ENCODE results near the gene COL4A6. TPM values are rescaled to one million over a fixed set of nuclear protein-coding genes. Genes with fewer than 3 reads are reported as not detected.

Gene COL4A6
- total and polyA plus RNA-seq, 2 experiments from 2014 or later = 4.0 to 12.9 TPM

DNA sequence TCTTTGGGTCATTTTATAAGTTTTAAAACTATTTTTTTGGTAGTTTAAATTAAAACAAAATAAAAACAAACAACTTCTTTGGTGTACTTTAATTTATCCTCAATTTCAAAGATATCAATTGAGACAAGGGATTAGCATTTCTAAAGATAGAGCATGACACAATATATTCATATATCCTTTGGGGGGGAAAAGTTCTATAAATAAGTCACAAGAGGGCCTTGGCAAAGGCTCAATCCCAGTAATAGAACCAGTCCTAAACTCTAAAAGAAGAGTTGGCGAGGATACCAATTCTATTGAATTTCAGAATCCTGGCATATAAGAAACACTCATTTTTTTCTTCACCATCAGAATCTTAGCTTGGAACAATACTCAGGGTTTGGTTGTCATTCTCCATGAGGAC, 89.7 kb downstream of the COL4A6 start:
- TF ChIP-seq EZH2phosphoT487 (IDR thresholded peaks at IDR 0.05; ENCODE audit: low read depth, severe bottlenecking, unreplicated experiment) = no peak
- TF ChIP-seq, protein P1, sequence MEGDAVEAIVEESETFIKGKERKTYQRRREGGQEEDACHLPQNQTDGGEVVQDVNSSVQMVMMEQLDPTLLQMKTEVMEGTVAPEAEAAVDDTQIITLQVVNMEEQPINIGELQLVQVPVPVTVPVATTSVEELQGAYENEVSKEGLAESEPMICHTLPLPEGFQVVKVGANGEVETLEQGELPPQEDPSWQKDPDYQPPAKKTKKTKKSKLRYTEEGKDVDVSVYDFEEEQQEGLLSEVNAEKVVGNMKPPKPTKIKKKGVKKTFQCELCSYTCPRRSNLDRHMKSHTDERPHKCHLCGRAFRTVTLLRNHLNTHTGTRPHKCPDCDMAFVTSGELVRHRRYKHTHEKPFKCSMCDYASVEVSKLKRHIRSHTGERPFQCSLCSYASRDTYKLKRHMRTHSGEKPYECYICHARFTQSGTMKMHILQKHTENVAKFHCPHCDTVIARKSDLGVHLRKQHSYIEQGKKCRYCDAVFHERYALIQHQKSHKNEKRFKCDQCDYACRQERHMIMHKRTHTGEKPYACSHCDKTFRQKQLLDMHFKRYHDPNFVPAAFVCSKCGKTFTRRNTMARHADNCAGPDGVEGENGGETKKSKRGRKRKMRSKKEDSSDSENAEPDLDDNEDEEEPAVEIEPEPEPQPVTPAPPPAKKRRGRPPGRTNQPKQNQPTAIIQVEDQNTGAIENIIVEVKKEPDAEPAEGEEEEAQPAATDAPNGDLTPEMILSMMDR (IDR thresholded peaks at IDR 0.05; ENCODE audit: poor library complexity) = no peak
- no peak for TF ChIP-seq EZH2 (IDR thresholded peaks at IDR 0.05; ENCODE audit: borderline replicate concordance)
- Histone ChIP-seq H3K27me3 (no peaks in the 10 kb centered on the region), H3K4me1 (ENCODE audit: insufficient read depth) (no peaks in the 10 kb centered on the region), H3K9me3 (ENCODE audit: low read depth) (no peaks in the 10 kb centered on the region), H3K36me3 (replicated peaks; ENCODE audit: insufficient read depth, low read depth) (no peaks in the 10 kb centered on the region), H3K4me3 (no peak overlapping the region), H3K4me2 (no peak overlapping the region), H4K20me1 (ENCODE audit: insufficient read depth, poor library complexity, severe bottlenecking) (no peaks in the 10 kb centered on the region), H2AFZ (no peak overlapping the region), H3K9me2 (replicated peaks; ENCODE audit: insufficient read depth) (no peaks in the 10 kb centered on the region), H3K27ac (no peak overlapping the region), H3K79me2 (no peaks in the 10 kb centered on the region)
- DNase-seq (ENCODE audit: low spot score) = no peak
- 94% methylated on average over 1 of the region's 1 CpG for WGBS (ENCODE audit: low lambda C conversion rate, missing lambda C conversion rate)

DNA sequence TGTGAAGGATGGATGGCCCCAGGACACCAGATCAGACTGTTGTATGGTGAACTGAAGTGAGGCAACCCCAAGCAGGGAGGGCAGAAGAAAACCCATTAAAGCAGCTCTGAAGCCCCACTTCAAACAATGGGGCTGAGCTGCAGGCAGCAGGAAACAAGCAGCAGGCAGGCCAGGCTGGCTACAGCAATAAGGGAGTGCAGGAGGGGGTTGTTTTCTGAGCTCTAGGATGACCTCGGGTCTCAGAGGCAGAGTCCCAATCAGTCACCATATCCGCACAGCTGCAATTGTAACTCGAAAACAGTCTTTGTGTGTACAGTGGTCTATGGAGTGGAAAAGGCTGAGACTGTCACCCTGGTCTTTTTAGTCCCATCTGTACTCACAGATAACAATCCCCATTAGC, 90.4 kb downstream of the COL4A6 start:
- Histone ChIP-seq H3K36me3 (replicated peaks; ENCODE audit: insufficient read depth, low read depth) (no peaks in the 10 kb centered on the region), H3K27me3 (no peaks in the 10 kb centered on the region), H3K9me3 (ENCODE audit: low read depth) (no peaks in the 10 kb centered on the region), H2AFZ (no peak overlapping the region), H3K4me1 (ENCODE audit: insufficient read depth) (no peaks in the 10 kb centered on the region), H3K9me2 (replicated peaks; ENCODE audit: insufficient read depth) (no peaks in the 10 kb centered on the region), H3K27ac (no peak overlapping the region), H3K79me2 (no peaks in the 10 kb centered on the region), H3K4me3 (no peak overlapping the region), H4K20me1 (ENCODE audit: insufficient read depth, poor library complexity, severe bottlenecking) (no peaks in the 10 kb centered on the region), H3K4me2 (no peak overlapping the region)
- 47% methylated on average over 3 of the region's 3 CpGs for WGBS (ENCODE audit: low lambda C conversion rate, missing lambda C conversion rate)
- DNase-seq (ENCODE audit: low spot score) = no peak
- TF ChIP-seq EZH2phosphoT487 (IDR thresholded peaks at IDR 0.05; ENCODE audit: low read depth, severe bottlenecking, unreplicated experiment) (no peak), EZH2 (IDR thresholded peaks at IDR 0.05; ENCODE audit: borderline replicate concordance) (no peak)
- TF ChIP-seq, protein P1 (IDR thresholded peaks at IDR 0.05; ENCODE audit: poor library complexity) = no peak

DNA sequence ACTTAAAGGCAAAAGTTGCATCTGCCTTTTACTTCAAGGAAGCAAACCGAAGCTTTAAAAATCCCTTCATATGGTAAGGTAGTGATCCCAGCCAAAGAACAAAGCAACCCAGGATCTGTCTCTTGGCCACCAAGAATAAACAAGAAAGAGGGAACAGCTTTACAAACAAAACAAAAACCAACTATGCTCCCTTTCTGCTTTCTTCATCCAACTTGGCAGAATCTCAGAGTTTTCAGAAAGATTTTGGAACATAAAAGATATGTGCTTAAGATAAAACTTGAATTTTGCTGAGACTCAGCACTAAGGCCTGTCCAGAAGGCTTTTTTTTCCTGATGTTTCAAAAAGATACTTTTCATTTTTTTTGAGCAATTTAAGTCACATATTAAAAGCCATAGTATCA, 94.0 kb downstream of the COL4A6 start:
- no peaks in the 10 kb centered on the region for H3K9me2 ChIP-seq (replicated peaks; ENCODE audit: insufficient read depth)
- no peaks in the 10 kb centered on the region for H3K4me1 ChIP-seq (ENCODE audit: insufficient read depth)
- H3K4me3 ChIP-seq = no peak overlapping the region
- H3K4me2 ChIP-seq = peak overlapping the region; percentile 7
- no peaks in the 10 kb centered on the region for H3K36me3 ChIP-seq (replicated peaks; ENCODE audit: insufficient read depth, low read depth)
- H3K27ac ChIP-seq = peak overlapping the region; percentile 24
- no peaks in the 10 kb centered on the region for H3K9me3 ChIP-seq (ENCODE audit: low read depth)
- TF ChIP-seq EZH2 (IDR thresholded peaks at IDR 0.05; ENCODE audit: borderline replicate concordance) (no peak), EZH2phosphoT487 (IDR thresholded peaks at IDR 0.05; ENCODE audit: low read depth, severe bottlenecking, unreplicated experiment) (no peak)
- TF ChIP-seq, protein P1 (IDR thresholded peaks at IDR 0.05; ENCODE audit: poor library complexity) = no peak
- no peak overlapping the region for H2AFZ ChIP-seq
- H4K20me1 ChIP-seq (ENCODE audit: insufficient read depth, poor library complexity, severe bottlenecking) = no peaks in the 10 kb centered on the region
- no peak for DNase-seq (ENCODE audit: low spot score)
- no peaks in the 10 kb centered on the region for H3K27me3 ChIP-seq
- H3K79me2 ChIP-seq = no peaks in the 10 kb centered on the region
- 68% methylated on average over 1 of the region's 1 CpG for WGBS (ENCODE audit: low lambda C conversion rate, missing lambda C conversion rate)

DNA sequence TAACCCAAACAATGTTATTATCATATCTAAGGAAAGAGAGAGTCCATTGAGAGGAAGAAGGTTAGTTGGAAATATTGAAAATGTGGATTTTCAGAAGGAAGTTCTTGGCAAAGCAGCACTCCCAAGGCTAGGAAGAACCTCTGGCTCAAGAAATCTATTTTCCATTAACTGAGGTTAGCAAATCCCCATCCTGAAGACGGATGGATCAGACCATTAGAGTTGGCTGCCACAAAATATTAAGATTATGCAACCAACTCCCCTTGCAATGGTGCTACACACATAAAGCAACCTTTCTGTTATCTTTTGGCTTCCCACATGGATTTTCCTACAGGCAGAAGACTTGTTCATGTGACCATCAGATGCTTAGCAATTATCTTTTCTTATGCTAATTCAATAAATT, 96.3 kb downstream of the COL4A6 start:
- Histone ChIP-seq H4K20me1 (ENCODE audit: insufficient read depth, poor library complexity, severe bottlenecking) (no peaks in the 10 kb centered on the region), H3K27me3 (no peaks in the 10 kb centered on the region), H2AFZ (no peak overlapping the region), H3K4me3 (no peak overlapping the region), H3K79me2 (no peaks in the 10 kb centered on the region), H3K36me3 (replicated peaks; ENCODE audit: insufficient read depth, low read depth) (no peaks in the 10 kb centered on the region), H3K4me2 (no peak overlapping the region), H3K9me2 (replicated peaks; ENCODE audit: insufficient read depth) (no peaks in the 10 kb centered on the region), H3K27ac (no peak overlapping the region), H3K4me1 (ENCODE audit: insufficient read depth) (no peaks in the 10 kb centered on the region), H3K9me3 (ENCODE audit: low read depth) (no peaks in the 10 kb centered on the region)
- no peak for DNase-seq (ENCODE audit: low spot score)
- WGBS (ENCODE audit: low lambda C conversion rate, missing lambda C conversion rate) = 43% methylated on average over 1 of the region's 1 CpG
- TF ChIP-seq, protein P1 (IDR thresholded peaks at IDR 0.05; ENCODE audit: poor library complexity) = no peak
- no peak for TF ChIP-seq EZH2 (IDR thresholded peaks at IDR 0.05; ENCODE audit: borderline replicate concordance)
- no peak for TF ChIP-seq EZH2phosphoT487 (IDR thresholded peaks at IDR 0.05; ENCODE audit: low read depth, severe bottlenecking, unreplicated experiment)

Measured in hepatocyte (in vitro differentiated cells).